Nephron (organoid): ENCODE data around the gene TFAP2B.

ENCODE experiments used
- H3K27ac Mint-ChIP-seq, 3 experiments: 2 replicates each; pipeline ENCODE4 v1.8.0; 2020; ENCODE audit warnings: mixed read lengths in 3 of 3, mild to moderate bottlenecking in 2 of 3, moderate library complexity in 1 of 3
- H3K27me3 Mint-ChIP-seq: 2 replicates; pipeline ENCODE4 v1.8.0; 2021; ENCODE audit warnings: low read depth, mild to moderate bottlenecking, moderate library complexity, mixed read lengths
- H3K36me3 Mint-ChIP-seq: 2 replicates; pipeline ENCODE4 v1.8.0; 2020; ENCODE audit warnings: low read depth, mixed read lengths
- H3K4me1 Mint-ChIP-seq: 2 replicates; pipeline ENCODE4 v1.8.0; 2020; ENCODE audit warnings: mixed read lengths
- H3K4me3 Mint-ChIP-seq, 3 experiments: 2 replicates each; pipeline ENCODE4 v1.8.0; 2020; ENCODE audit warnings: mild to moderate bottlenecking in 3 of 3, mixed read lengths in 3 of 3, moderate library complexity in 2 of 3
- H3K9me3 Mint-ChIP-seq: 2 replicates; pipeline ENCODE4 v1.8.0; 2020; ENCODE audit warnings: mixed read lengths
- CTCF ChIP-seq, 3 experiments: fragments of 200-600 bp; sonication (generic); IDR thresholded peaks; one replicate each; pipeline ENCODE4 v1.5.0; 2021; ENCODE audit warnings: antibody characterized with exemption in 3 of 3; ENCODE audit not compliant: unreplicated experiment in 3 of 3

Gene TFAP2B

GRCh38 chr6:50825375-50826036, 6.8 kb downstream of the TFAP2B start:
- peaks cover 12% of the 10 kb centered on the region for H3K4me1 Mint-ChIP-seq
- peaks cover 8% of the 10 kb centered on the region for H3K36me3 Mint-ChIP-seq

DNA sequence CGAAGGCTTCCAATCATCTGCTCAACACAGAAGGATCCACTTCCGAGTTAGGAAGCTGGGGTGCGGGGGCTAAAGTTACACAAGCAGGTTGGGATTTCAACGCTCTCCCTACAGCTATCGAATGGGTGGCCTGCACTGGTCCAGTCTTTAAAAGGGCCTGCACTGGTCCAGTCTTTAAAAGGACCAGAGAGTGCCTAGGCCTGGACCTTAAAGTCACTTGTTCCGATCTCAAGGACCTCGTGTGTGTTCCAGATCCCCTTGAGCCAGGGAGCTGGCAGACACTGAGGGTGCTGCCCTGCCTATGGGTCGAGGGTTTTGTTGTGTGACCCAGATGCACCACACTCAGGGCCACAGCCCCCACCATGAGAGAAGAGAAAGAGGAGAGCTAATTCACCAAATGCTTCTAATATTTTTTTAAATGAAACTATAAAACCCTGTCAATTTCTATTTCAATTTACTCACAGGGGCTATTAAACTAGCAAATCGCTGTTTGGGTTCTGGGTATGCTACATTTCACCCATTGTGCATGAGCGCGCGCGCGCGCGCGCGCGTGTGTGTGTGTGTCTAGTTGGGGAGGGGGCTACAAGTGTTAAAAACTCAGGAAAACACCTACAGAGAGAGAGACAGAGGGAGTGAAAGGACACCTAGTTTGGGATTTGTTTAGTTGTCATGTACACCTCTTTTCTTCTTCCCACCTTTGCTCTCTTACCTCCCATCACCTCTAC, 7.5 kb downstream of the TFAP2B start:
- peak overlapping the region in 1 of 3 experiments; percentile 77 for H3K4me3 Mint-ChIP-seq
- H3K4me1 Mint-ChIP-seq: peaks cover 11% of the 10 kb centered on the region
- TF ChIP-seq CTCF (IDR thresholded peaks at IDR 0.05; ENCODE audit: unreplicated experiment in 3 of 3): no peak
- H3K9me3 Mint-ChIP-seq: peaks cover 2% of the 10 kb centered on the region
- no peak overlapping the region for H3K27ac Mint-ChIP-seq
- peaks cover 8% of the 10 kb centered on the region for H3K36me3 Mint-ChIP-seq
- H3K27me3 Mint-ChIP-seq: peaks cover 100% of the 10 kb centered on the region

More at GRCh38 chr6:50825375-50826036, 6.8 kb downstream of the TFAP2B start:
- Mint-ChIP-seq H3K4me3 (peak overlapping the region in 1 of 3 experiments; percentile 77), H3K27me3 (peaks cover 100% of the 10 kb centered on the region), H3K9me3 (peaks cover 2% of the 10 kb centered on the region), H3K27ac (no peak overlapping the region)
- TF ChIP-seq CTCF (IDR thresholded peaks at IDR 0.05; ENCODE audit: unreplicated experiment in 3 of 3): no peak

GRCh38 chr6:50826803-50827202, 8.1 kb downstream of the TFAP2B start:
- Mint-ChIP-seq H3K27me3 (peaks cover 100% of the 10 kb centered on the region), H3K9me3 (peaks cover 2% of the 10 kb centered on the region), H3K4me3 (peak overlapping the region in 1 of 3 experiments; percentile 64), H3K36me3 (peaks cover 8% of the 10 kb centered on the region), H3K27ac (no peak overlapping the region), H3K4me1 (peaks cover 6% of the 10 kb centered on the region)
- no peak for TF ChIP-seq CTCF (IDR thresholded peaks at IDR 0.05; ENCODE audit: unreplicated experiment in 3 of 3)

DNA sequence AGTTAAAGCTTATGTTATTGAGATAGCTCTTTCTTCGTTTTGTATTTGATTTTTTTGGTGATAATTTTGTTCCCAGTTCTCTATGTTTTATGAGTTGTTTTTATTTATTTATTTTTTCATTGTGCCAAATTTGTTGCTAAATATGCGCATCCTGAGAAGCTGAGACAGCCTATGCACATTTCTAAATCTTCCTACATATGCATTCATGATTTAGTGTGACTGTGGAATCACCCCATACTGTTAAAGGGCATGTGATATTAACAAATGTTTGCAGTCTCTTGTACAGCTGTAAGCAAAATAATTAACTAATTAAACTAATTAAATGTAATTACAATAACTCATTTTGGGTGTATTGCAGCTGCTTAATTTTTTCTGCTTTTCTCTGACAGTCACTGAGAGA, 10.4 kb downstream of the TFAP2B start:
- peaks cover 99% of the 10 kb centered on the region for H3K27me3 Mint-ChIP-seq
- peaks cover 8% of the 10 kb centered on the region for H3K36me3 Mint-ChIP-seq
- H3K4me3 Mint-ChIP-seq: no peak overlapping the region
- no peak overlapping the region for H3K27ac Mint-ChIP-seq
- H3K4me1 Mint-ChIP-seq: no peaks in the 10 kb centered on the region
- no peak for TF ChIP-seq CTCF (IDR thresholded peaks at IDR 0.05; ENCODE audit: unreplicated experiment in 3 of 3)
- peaks cover 2% of the 10 kb centered on the region for H3K9me3 Mint-ChIP-seq

DNA sequence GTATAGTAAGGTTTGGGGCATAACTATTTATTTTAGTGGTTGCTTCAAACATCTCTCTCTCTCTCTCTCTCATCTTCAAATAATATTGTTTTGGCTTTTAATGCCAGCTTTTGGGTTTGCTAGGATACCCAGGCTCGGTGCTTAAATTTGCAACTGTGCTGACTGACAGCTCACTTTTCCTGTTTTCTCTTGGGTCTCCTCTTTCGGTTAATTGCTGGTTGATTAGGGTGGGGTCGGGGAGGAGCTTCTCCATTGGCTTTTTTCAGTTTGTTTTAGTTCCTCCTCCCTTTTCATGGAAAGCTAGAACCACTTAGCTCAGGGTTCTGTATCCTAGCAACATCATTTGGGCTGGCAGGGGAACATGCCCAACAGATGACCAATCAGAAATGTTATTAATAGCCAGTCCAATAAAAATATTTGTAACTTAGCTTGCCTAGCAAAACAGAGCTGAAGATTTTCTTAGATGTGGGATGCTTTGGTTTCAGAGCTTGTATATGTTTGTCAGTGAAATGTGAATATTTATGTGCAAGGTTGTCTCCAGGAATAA, 11.3 kb downstream of the TFAP2B start:
- Mint-ChIP-seq H3K4me3 (no peak overlapping the region), H3K27me3 (peaks cover 99% of the 10 kb centered on the region), H3K9me3 (peaks cover 2% of the 10 kb centered on the region), H3K27ac (no peak overlapping the region), H3K4me1 (no peaks in the 10 kb centered on the region), H3K36me3 (peaks cover 8% of the 10 kb centered on the region)
- TF ChIP-seq CTCF (IDR thresholded peaks at IDR 0.05; ENCODE audit: unreplicated experiment in 3 of 3): no peak
